Measurements from ENCODE around the gene KRTAP4-9. TPM values are rescaled to one million over a fixed set of nuclear protein-coding genes. Genes with fewer than 3 reads are reported as not detected.

KRTAP4-9 gene
- total RNA-seq, 1 experiment from 2014 or later: not detected

DNA sequence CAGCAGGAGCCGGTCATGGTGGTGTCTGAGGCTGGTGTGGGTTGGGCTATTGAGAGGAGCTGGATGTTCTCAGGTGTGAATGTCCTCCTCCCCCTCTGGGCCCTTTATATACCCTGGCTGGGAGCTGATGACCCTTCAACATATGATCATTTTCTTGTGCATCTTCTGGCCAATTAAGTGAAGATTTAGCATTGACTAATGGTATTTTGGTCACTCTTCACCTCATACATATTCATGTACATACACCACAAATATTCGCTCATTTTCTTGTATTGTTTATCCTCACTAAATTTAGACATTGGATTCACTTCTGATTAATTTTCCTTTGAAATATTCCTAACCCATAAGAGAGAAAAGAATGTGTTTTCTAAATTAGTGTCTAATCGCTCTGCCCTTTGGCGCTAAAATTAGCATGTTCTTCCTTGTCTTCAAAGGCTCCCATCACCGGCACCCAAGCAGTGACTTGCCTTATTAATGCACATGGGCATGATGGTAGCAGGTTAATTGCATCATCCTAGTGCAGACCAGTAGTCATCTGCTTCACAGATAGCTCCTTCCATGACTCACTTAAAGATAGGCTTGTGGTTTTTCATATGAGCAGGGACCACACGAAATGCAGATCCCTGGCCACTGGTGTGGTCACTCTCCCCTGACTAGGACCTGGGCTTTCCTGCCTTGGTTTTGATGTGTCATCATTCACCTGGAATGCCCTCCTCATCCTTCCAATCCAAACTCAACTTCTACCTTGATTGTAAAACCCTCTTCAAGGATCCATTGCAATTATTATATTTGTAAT lies 39.2 kb upstream of the KRTAP4-9 start, which contains the start of gene KRTAP2-4:
KRTAP2-4 (minus strand) TSS at position 51 of the 796 bp plus-strand sequence; CDS start at position 17, 34 bp downstream.
- H3K4me1 Mint-ChIP-seq (ENCODE audit: low read depth, unreplicated experiment): peaks cover 39% of the 10 kb centered on the region
- H3K9me3 Mint-ChIP-seq (ENCODE audit: low read depth, unreplicated experiment): no peaks in the 10 kb centered on the region
- H3K4me3 Mint-ChIP-seq (ENCODE audit: low read depth, unreplicated experiment): no peak within 1 kb of the TSS
- H3K27me3 Mint-ChIP-seq (ENCODE audit: unreplicated experiment): no peaks in the 10 kb centered on the region
- intact Hi-C loops (cut with micrococcal nuclease; ENCODE audit: unreplicated experiment): no loop called here
- TF ChIP-seq, protein P1, sequence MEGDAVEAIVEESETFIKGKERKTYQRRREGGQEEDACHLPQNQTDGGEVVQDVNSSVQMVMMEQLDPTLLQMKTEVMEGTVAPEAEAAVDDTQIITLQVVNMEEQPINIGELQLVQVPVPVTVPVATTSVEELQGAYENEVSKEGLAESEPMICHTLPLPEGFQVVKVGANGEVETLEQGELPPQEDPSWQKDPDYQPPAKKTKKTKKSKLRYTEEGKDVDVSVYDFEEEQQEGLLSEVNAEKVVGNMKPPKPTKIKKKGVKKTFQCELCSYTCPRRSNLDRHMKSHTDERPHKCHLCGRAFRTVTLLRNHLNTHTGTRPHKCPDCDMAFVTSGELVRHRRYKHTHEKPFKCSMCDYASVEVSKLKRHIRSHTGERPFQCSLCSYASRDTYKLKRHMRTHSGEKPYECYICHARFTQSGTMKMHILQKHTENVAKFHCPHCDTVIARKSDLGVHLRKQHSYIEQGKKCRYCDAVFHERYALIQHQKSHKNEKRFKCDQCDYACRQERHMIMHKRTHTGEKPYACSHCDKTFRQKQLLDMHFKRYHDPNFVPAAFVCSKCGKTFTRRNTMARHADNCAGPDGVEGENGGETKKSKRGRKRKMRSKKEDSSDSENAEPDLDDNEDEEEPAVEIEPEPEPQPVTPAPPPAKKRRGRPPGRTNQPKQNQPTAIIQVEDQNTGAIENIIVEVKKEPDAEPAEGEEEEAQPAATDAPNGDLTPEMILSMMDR (IDR thresholded peaks at IDR 0.05; ENCODE audit: unreplicated experiment): no peak
- BruUV-seq (replicated peaks): no TSS peak
- peaks cover 4% of the 10 kb centered on the region for H3K36me3 Mint-ChIP-seq (ENCODE audit: insufficient read depth, unreplicated experiment)
- no peak for DNase-seq
- CTCF ChIA-PET: interaction anchor here (1.0 kb wide), 1 partner anchor 147 kb away, joined by 6 read pairs; no protein-coding TSS in a partner anchor
- H3K27ac Mint-ChIP-seq (ENCODE audit: unreplicated experiment): peak within 1 kb of the TSS; percentile 25

DNA sequence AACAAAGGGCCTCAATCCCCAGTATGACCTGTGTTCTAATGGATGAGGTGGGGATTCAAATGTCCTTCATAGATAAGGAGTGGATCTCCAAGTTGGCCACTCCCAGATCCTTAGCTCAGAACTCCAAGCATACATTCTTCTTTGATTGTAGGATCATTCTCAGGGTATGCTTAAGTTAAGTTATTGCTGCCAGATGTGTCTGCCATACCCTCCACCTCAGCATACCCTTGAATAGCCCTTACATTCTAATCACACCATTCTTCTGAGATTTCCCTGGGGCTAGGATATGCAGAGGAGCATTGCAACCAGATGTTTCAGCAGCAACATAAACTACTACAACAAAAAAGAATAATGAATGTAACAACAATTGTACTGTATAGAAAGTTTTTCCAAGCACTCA lies 37.9 kb upstream of the KRTAP4-9 start:
- no peak overlapping the region for H3K27ac Mint-ChIP-seq (ENCODE audit: unreplicated experiment)
- BruUV-seq (replicated peaks): no TSS peak
- no peak for DNase-seq
- CTCF ChIA-PET: interaction anchor here (0.9 kb wide), 1 partner anchor 1446 kb away, joined by 3 read pairs; no protein-coding TSS in a partner anchor
- H3K27me3 Mint-ChIP-seq (ENCODE audit: unreplicated experiment): no peaks in the 10 kb centered on the region
- intact Hi-C loops (cut with micrococcal nuclease; ENCODE audit: unreplicated experiment): no loop called here
- H3K36me3 Mint-ChIP-seq (ENCODE audit: insufficient read depth, unreplicated experiment): no peaks in the 10 kb centered on the region
- H3K4me1 Mint-ChIP-seq (ENCODE audit: low read depth, unreplicated experiment): peaks cover 32% of the 10 kb centered on the region
- TF ChIP-seq, protein P1 (IDR thresholded peaks at IDR 0.05; ENCODE audit: unreplicated experiment): no peak
- no peaks in the 10 kb centered on the region for H3K9me3 Mint-ChIP-seq (ENCODE audit: low read depth, unreplicated experiment)
- H3K4me3 Mint-ChIP-seq (ENCODE audit: low read depth, unreplicated experiment): no peak overlapping the region

DNA sequence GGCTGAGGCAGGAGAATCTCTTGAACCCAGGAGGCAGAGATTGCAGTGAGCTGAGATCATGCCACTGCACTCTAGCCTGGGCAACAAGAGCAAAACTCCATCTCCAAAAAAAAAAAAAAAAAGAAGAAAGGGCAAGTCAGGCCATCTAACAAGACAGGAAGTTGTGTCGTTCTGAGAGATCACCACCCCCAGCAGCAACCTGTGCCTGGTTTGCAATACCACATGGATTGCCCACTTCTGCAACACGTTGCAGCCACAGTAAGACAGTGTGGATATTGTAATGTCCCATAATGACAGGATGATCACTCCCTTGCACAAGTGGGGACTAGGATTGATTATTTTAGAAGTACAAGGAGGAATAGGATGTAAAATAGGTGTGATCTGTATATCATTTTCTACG lies 36.2 kb upstream of the KRTAP4-9 start:
- no peaks in the 10 kb centered on the region for H3K9me3 Mint-ChIP-seq (ENCODE audit: low read depth, unreplicated experiment)
- TF ChIP-seq, protein P1 (IDR thresholded peaks at IDR 0.05; ENCODE audit: unreplicated experiment): no peak
- DNase-seq: no peak
- H3K4me1 Mint-ChIP-seq (ENCODE audit: low read depth, unreplicated experiment): peaks cover 25% of the 10 kb centered on the region
- H3K27me3 Mint-ChIP-seq (ENCODE audit: unreplicated experiment): no peaks in the 10 kb centered on the region
- no peaks in the 10 kb centered on the region for H3K36me3 Mint-ChIP-seq (ENCODE audit: insufficient read depth, unreplicated experiment)
- no peak overlapping the region for H3K4me3 Mint-ChIP-seq (ENCODE audit: low read depth, unreplicated experiment)
- intact Hi-C loops (cut with micrococcal nuclease; ENCODE audit: unreplicated experiment): no loop called here
- H3K27ac Mint-ChIP-seq (ENCODE audit: unreplicated experiment): no peak overlapping the region
- BruUV-seq (replicated peaks): no TSS peak
- CTCF ChIA-PET: interaction anchor here (0.6 kb wide), 1 partner anchor 30 kb away, joined by 4 read pairs; no protein-coding TSS in a partner anchor

DNA sequence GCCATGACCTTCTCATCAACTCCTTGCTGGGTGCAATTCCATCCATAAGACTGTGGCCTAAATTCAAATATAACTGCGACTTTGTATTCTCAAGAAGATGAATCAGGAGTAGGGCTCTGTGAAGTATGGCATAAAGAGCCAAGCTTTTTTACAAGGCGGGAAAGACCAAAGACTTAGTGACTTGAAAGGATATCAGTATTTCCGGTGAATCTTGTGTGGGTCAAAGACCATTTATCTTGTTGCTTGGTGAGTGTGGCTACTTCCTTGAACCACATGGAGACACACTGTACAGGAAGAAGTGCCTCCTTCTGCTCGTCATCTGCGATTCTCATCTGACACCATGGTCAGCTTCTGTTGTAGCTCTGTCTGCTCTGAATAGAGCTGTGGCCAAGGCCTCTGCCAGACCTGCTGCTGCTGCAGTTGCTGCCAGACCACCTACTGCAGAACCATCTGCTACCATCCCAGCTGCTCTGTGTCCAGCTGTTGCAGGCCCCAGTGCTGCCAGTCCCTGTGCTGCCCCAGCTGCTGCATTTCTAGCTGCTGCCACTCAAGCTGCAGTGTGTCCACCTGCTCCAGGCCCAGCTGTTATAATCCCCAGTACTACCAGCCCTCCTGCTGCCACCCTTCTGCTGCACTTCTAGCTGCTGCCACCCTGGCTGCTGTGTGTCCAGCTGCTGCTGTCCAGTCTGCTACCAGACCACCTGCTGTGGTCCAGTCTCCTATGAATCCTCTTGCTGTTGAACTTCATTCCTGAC lies 33.4 kb upstream of the KRTAP4-9 start:
- CTCF ChIA-PET: interaction anchor here (1.1 to 1.5 kb wide), 2 partner anchors 9 to 12 kb away, joined by 4 to 10 read pairs; partner anchors contain the start of gene KRTAP2-3
- H3K36me3 Mint-ChIP-seq (ENCODE audit: insufficient read depth, unreplicated experiment): no peaks in the 10 kb centered on the region
- no peak overlapping the region for H3K27ac Mint-ChIP-seq (ENCODE audit: unreplicated experiment)

More for the DNA sequence above, 33.4 kb upstream of the KRTAP4-9 start:
- no TSS peak for BruUV-seq (replicated peaks)
- Mint-ChIP-seq H3K4me3 (ENCODE audit: low read depth, unreplicated experiment) (no peak overlapping the region), H3K4me1 (ENCODE audit: low read depth, unreplicated experiment) (peaks cover 8% of the 10 kb centered on the region), H3K27me3 (ENCODE audit: unreplicated experiment) (no peaks in the 10 kb centered on the region), H3K9me3 (ENCODE audit: low read depth, unreplicated experiment) (peaks cover 4% of the 10 kb centered on the region)
- no peak for DNase-seq
- intact Hi-C loops (cut with micrococcal nuclease; ENCODE audit: unreplicated experiment): no loop called here
- TF ChIP-seq, protein P1 (IDR thresholded peaks at IDR 0.05; ENCODE audit: unreplicated experiment): no peak
